Panc1 (cell line): ENCODE data around the gene DHX8.

Experiments
- CTCF ChIP-seq: fragments of 450-650 bp; IDR thresholded peaks from 2 replicates; pipeline ENCODE4 v1.5.1; 2017; ENCODE audit warnings: mild to moderate bottlenecking
- POLR2AphosphoS5 ChIP-seq: IDR thresholded peaks from 2 replicates; pipeline ENCODE4 v1.6.1; 2012; ENCODE audit warnings: mild to moderate bottlenecking, low read depth, low read length, moderate library complexity

GRCh38 chr17:43463241-43463640 lies 20.5 kb upstream of the DHX8 start:
- TF ChIP-seq CTCF, result no peak
- no peak for TF ChIP-seq POLR2AphosphoS5
